Measurements from ENCODE around the gene TRAF1. TPM values are rescaled to one million over a fixed set of nuclear protein-coding genes. Genes with fewer than 3 reads are reported as not detected.
"Not testable (repeated sequence)": the region's sequence is repeated elsewhere in the genome, so short reads cannot be mapped to it uniquely, and the experiment has no call there.

TRAF1 gene
- total and polyA plus RNA-seq, 10 of the 15 experiments (the other 5 are each of a cell fraction or from before 2014, with no cell fraction given), result 13.8 to 163 (median 128) TPM

GRCh38 chr9:120974181-120974580 lies 47.6 kb upstream of the TRAF1 start (continued):
- TF ChIP-seq SRF (IDR thresholded peaks at IDR 0.05; ENCODE audit: low read depth in 2 of 2, low read length in 2 of 2) (no peak), IKZF2 (IDR thresholded peaks at IDR 0.05) (no peak), PAX5 (IDR thresholded peaks at IDR 0.05; ENCODE audit: borderline replicate concordance, low read depth, low read length) (no peak), NR2F1 (conservative IDR thresholded peaks at IDR 0.05) (no peak), BCL3 (IDR thresholded peaks at IDR 0.05; ENCODE audit: borderline replicate concordance, insufficient read depth, low read depth, low read length, poor library complexity, severe bottlenecking) (no peak), RCOR1 (conservative IDR thresholded peaks at IDR 0.05; ENCODE audit: low read depth, low read length) (no peak)

GRCh38 chr9:120971938-120972337 lies 45.3 kb upstream of the TRAF1 start:
- H3K27me3 ChIP-seq (replicated peaks in 1 of 2; ENCODE audit: control insufficient read depth in 2 of 2, insufficient read depth in 2 of 2, low read length in 1 of 2), result no peaks in the 10 kb centered on the region
- intact Hi-C loops (cut with micrococcal nuclease; ENCODE audit: unreplicated experiment) (no loop called here), in situ Hi-C loops (cut with MboI) (no loop called here)
- no peaks in the 10 kb centered on the region for H3K79me2 ChIP-seq (ENCODE audit: control insufficient read depth, insufficient read depth, low read length)
- POLR2A ChIA-PET, result no interaction called here
- FAIRE-seq (no peak), ATAC-seq (peak; percentile 53), DNase-seq (ENCODE audit: low read depth, low spot score) (no peak)
- TF ChIP-seq E2F4 (IDR thresholded peaks at IDR 0.05; ENCODE audit: low read depth, low read length) (no peak), ATF7 (IDR thresholded peaks at IDR 0.05; ENCODE audit: low read depth) (peak; percentile 28; the same call in 1 of the 2 replicates)
- H3K9ac ChIP-seq (ENCODE audit: control insufficient read depth, insufficient read depth, low read length), result no peak overlapping the region
- H3K36me3 ChIP-seq (ENCODE audit: control insufficient read depth in 2 of 2, insufficient read depth in 2 of 2, low read length in 1 of 2), result no peaks in the 10 kb centered on the region
- H3K4me2 ChIP-seq (ENCODE audit: control insufficient read depth, insufficient read depth), result no peak overlapping the region
- H3K27ac ChIP-seq (ENCODE audit: control insufficient read depth, insufficient read depth), result no peak overlapping the region
- RAD21 ChIA-PET (ENCODE audit: unreplicated experiment), result interaction anchor here (0.6 kb wide), 1 partner anchor 9 kb away, joined by 3 read pairs; no protein-coding TSS in a partner anchor
- SMC1A ChIA-PET (ENCODE audit: uncharacterized antibody, unreplicated experiment), result interaction anchor here (0.9 to 1.1 kb wide), 2 partner anchors 12 to 27 kb away, joined by 3 to 6 read pairs; no protein-coding TSS in a partner anchor
- CTCF ChIA-PET, result interaction anchor here (1.0 to 1.3 kb wide), 3 partner anchors 10 to 88 kb away, joined by 3 to 4 read pairs (median 4); no protein-coding TSS in a partner anchor
- no peaks in the 10 kb centered on the region for H3K4me1 ChIP-seq (ENCODE audit: control insufficient read depth, insufficient read depth, low read length)
- no peaks in the 10 kb centered on the region for H3K9me3 ChIP-seq (replicated peaks; ENCODE audit: control insufficient read depth, insufficient read depth, low read length)
- H2AFZ ChIP-seq (ENCODE audit: control insufficient read depth, low read depth, low read length), result no peak overlapping the region
- H4K20me1 ChIP-seq (ENCODE audit: control insufficient read depth, insufficient read depth), result no peaks in the 10 kb centered on the region
- H3K4me3 ChIP-seq, result no peak overlapping the region
- BruUV-seq (replicated peaks), result no TSS peak

DNA sequence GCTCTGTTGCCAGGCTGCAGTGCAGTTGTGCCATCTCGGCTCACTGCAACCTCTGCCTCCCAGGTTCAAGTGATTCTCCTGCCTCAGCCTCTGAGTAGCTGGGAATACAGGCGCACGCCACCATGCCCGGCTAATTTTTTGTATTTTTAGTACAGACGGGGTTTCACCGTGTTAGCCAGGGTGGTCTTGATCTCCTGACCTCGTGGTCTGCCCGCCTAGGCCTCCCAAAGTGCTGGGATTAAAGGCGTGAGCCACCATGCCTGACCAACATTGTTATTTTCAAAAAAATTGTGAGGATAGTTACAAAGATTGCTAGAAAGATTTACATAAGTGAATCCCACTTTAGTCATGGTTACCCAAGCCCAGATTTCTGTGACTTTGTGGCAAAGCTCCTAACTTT lies 44.9 kb upstream of the TRAF1 start:
- H3K9me3 ChIP-seq (replicated peaks; ENCODE audit: control insufficient read depth, insufficient read depth, low read length); H3K27ac ChIP-seq (ENCODE audit: control insufficient read depth, insufficient read depth); H2AFZ ChIP-seq (ENCODE audit: control insufficient read depth, low read depth, low read length); BruUV-seq (replicated peaks); H3K36me3 ChIP-seq (ENCODE audit: control insufficient read depth in 2 of 2, insufficient read depth in 2 of 2, low read length in 1 of 2); H3K27me3 ChIP-seq (replicated peaks in 1 of 2; ENCODE audit: control insufficient read depth in 2 of 2, insufficient read depth in 2 of 2, low read length in 1 of 2); H4K20me1 ChIP-seq (ENCODE audit: control insufficient read depth, insufficient read depth); RAD21 ChIA-PET (ENCODE audit: unreplicated experiment); intact Hi-C loops (cut with micrococcal nuclease; ENCODE audit: unreplicated experiment); H3K4me2 ChIP-seq (ENCODE audit: control insufficient read depth, insufficient read depth); H3K4me3 ChIP-seq; FAIRE-seq; in situ Hi-C loops (cut with MboI); DNase-seq (ENCODE audit: low read depth, low spot score); H3K9ac ChIP-seq (ENCODE audit: control insufficient read depth, insufficient read depth, low read length); H3K4me1 ChIP-seq (ENCODE audit: control insufficient read depth, insufficient read depth, low read length); POLR2A ChIA-PET; H3K79me2 ChIP-seq (ENCODE audit: control insufficient read depth, insufficient read depth, low read length); ATAC-seq: not testable (repeated sequence)
- ChIA-PET CTCF (interaction anchor here (1.0 to 1.3 kb wide), 3 partner anchors 10 to 89 kb away, joined by 3 to 4 read pairs (median 4); no protein-coding TSS in a partner anchor), SMC1A (ENCODE audit: uncharacterized antibody, unreplicated experiment) (interaction anchor here (0.9 to 1.1 kb wide), 2 partner anchors 11 to 27 kb away, joined by 3 to 6 read pairs; no protein-coding TSS in a partner anchor)
- 76% methylated on average over 9 of the region's 9 CpGs for WGBS (ENCODE audit: insufficient coverage, insufficient replicate concordance, low lambda C conversion rate, missing lambda C conversion rate)
